ENCODE data around the gene LRBA.

The LRBA gene

GRCh38 chr4:150904671-150905070 lies 110.4 kb downstream of the LRBA start:
- Histone ChIP-seq H3K9me3 (ENCODE audit: insufficient read depth, low read length, severe bottlenecking) (no peaks in the 10 kb centered on the region), H3K4me2 (ENCODE audit: insufficient read depth, low read length) (no peak overlapping the region), H3K27ac (ENCODE audit: low read length) (no peak overlapping the region), H3K4me3 (ENCODE audit: low read depth in 1 of 2, low read length in 2 of 2) (no peak overlapping the region), H3K4me1 (ENCODE audit: insufficient read depth, low read length) (no peaks in the 10 kb centered on the region), H4K20me1 (ENCODE audit: insufficient read depth, low read length) (no peaks in the 10 kb centered on the region), H2AFZ (ENCODE audit: low read depth, low read length) (no peak overlapping the region), H3K36me3 (ENCODE audit: insufficient read depth, low read length) (peaks cover 8% of the 10 kb centered on the region; the same call in 1 of the 2 replicates), H3K27me3 (ENCODE audit: insufficient read depth, low read length, poor library complexity) (no peaks in the 10 kb centered on the region), H3K9ac (ENCODE audit: low read depth, low read length) (no peak overlapping the region), H3K79me2 (ENCODE audit: insufficient read depth, low read length) (no peaks in the 10 kb centered on the region)
- TF ChIP-seq CTCF (IDR thresholded peaks at IDR 0.05; ENCODE audit: borderline replicate concordance, extremely low read depth, low read length, poor library complexity, severe bottlenecking): no peak
- no peak for TF ChIP-seq EZH2 (IDR thresholded peaks at IDR 0.05; ENCODE audit: borderline replicate concordance, low read depth, low read length, severe bottlenecking)
- no peak for ATAC-seq (ENCODE audit: insufficient read depth, low read depth)
- DNase-seq: no peak

- DNase-seq (no peak), ATAC-seq (ENCODE audit: insufficient read depth, low read depth) (no peak)
- H3K4me3 ChIP-seq (ENCODE audit: low read depth in 1 of 2, low read length in 2 of 2): no peak overlapping the region
- no peaks in the 10 kb centered on the region for H3K27me3 ChIP-seq (ENCODE audit: insufficient read depth, low read length, poor library complexity)
- TF ChIP-seq EZH2 (IDR thresholded peaks at IDR 0.05; ENCODE audit: borderline replicate concordance, low read depth, low read length, severe bottlenecking) (no peak), CTCF (IDR thresholded peaks at IDR 0.05; ENCODE audit: borderline replicate concordance, extremely low read depth, low read length, poor library complexity, severe bottlenecking) (no peak)
- no peaks in the 10 kb centered on the region for H3K9me3 ChIP-seq (ENCODE audit: insufficient read depth, low read length, severe bottlenecking)
- H2AFZ ChIP-seq (ENCODE audit: low read depth, low read length): no peak overlapping the region
- no peak overlapping the region for H3K9ac ChIP-seq (ENCODE audit: low read depth, low read length)
- peaks cover 8% of the 10 kb centered on the region; the same call in 1 of the 2 replicates for H3K36me3 ChIP-seq (ENCODE audit: insufficient read depth, low read length)
- no peak overlapping the region for H3K4me2 ChIP-seq (ENCODE audit: insufficient read depth, low read length)
- H3K27ac ChIP-seq (ENCODE audit: low read length): no peak overlapping the region
- H4K20me1 ChIP-seq (ENCODE audit: insufficient read depth, low read length): no peaks in the 10 kb centered on the region
- no peaks in the 10 kb centered on the region for H3K79me2 ChIP-seq (ENCODE audit: insufficient read depth, low read length)
- H3K4me1 ChIP-seq (ENCODE audit: insufficient read depth, low read length): no peaks in the 10 kb centered on the region
Measured at GRCh38 chr4:150903603-150904002, 111.5 kb downstream of the LRBA start.

- no peak overlapping the region for H3K9ac ChIP-seq (ENCODE audit: low read depth, low read length)
- no peak overlapping the region for H3K27ac ChIP-seq (ENCODE audit: low read length)
- no peak for TF ChIP-seq CTCF (IDR thresholded peaks at IDR 0.05; ENCODE audit: borderline replicate concordance, extremely low read depth, low read length, poor library complexity, severe bottlenecking)
- no peak for TF ChIP-seq EZH2 (IDR thresholded peaks at IDR 0.05; ENCODE audit: borderline replicate concordance, low read depth, low read length, severe bottlenecking)
- H3K4me2 ChIP-seq (ENCODE audit: insufficient read depth, low read length): no peak overlapping the region
- no peaks in the 10 kb centered on the region for H3K79me2 ChIP-seq (ENCODE audit: insufficient read depth, low read length)
- H3K4me1 ChIP-seq (ENCODE audit: insufficient read depth, low read length): no peaks in the 10 kb centered on the region
- H2AFZ ChIP-seq (ENCODE audit: low read depth, low read length): no peak overlapping the region
- H3K4me3 ChIP-seq (ENCODE audit: low read depth in 1 of 2, low read length in 2 of 2): no peak overlapping the region
- no peaks in the 10 kb centered on the region for H3K27me3 ChIP-seq (ENCODE audit: insufficient read depth, low read length, poor library complexity)
- DNase-seq (no peak), ATAC-seq (ENCODE audit: insufficient read depth, low read depth) (no peak)
- H4K20me1 ChIP-seq (ENCODE audit: insufficient read depth, low read length): no peaks in the 10 kb centered on the region
- H3K36me3 ChIP-seq (ENCODE audit: insufficient read depth, low read length): peaks cover 2% of the 10 kb centered on the region; the same call in 1 of the 2 replicates
- H3K9me3 ChIP-seq (ENCODE audit: insufficient read depth, low read length, severe bottlenecking): no peaks in the 10 kb centered on the region
Measured at GRCh38 chr4:150896497-150896896, 118.6 kb downstream of the LRBA start.

GRCh38 chr4:150890246-150890645 lies 124.8 kb downstream of the LRBA start:
- Histone ChIP-seq H3K9me3 (ENCODE audit: insufficient read depth, low read length, severe bottlenecking) (no peaks in the 10 kb centered on the region), H3K36me3 (ENCODE audit: insufficient read depth, low read length) (no peaks in the 10 kb centered on the region; the same call in 1 of the 2 replicates), H2AFZ (ENCODE audit: low read depth, low read length) (no peak overlapping the region), H3K4me3 (ENCODE audit: low read depth in 1 of 2, low read length in 2 of 2) (no peak overlapping the region), H3K4me2 (ENCODE audit: insufficient read depth, low read length) (no peak overlapping the region), H3K27ac (ENCODE audit: low read length) (no peak overlapping the region), H3K9ac (ENCODE audit: low read depth, low read length) (no peak overlapping the region), H3K27me3 (ENCODE audit: insufficient read depth, low read length, poor library complexity) (no peaks in the 10 kb centered on the region), H3K79me2 (ENCODE audit: insufficient read depth, low read length) (no peaks in the 10 kb centered on the region), H3K4me1 (ENCODE audit: insufficient read depth, low read length) (no peaks in the 10 kb centered on the region), H4K20me1 (ENCODE audit: insufficient read depth, low read length) (no peaks in the 10 kb centered on the region)
- no peak for DNase-seq
- no peak for TF ChIP-seq EZH2 (IDR thresholded peaks at IDR 0.05; ENCODE audit: borderline replicate concordance, low read depth, low read length, severe bottlenecking)
- no peak for TF ChIP-seq CTCF (IDR thresholded peaks at IDR 0.05; ENCODE audit: borderline replicate concordance, extremely low read depth, low read length, poor library complexity, severe bottlenecking)
- no peak for ATAC-seq (ENCODE audit: insufficient read depth, low read depth)
